Activated T-cell treated with anti-CD3 and anti-CD28 coated beads, Interleukin-2, amount 50 U/mL, for 4 hours (primary cell): Measurements from ENCODE around the gene AHRR. TPM values are rescaled to one million over a fixed set of nuclear protein-coding genes. Genes with fewer than 3 reads are reported as not detected.
"Not testable (repeated sequence)": the region's sequence is repeated elsewhere in the genome, so short reads cannot be mapped to it uniquely, and the experiment has no call there.

Experiments
- ATAC-seq, 2 donors: fragments of 200-7000 bp; cut with Tn5 transposase; one replicate each; pipeline ENCODE4 v1.10.0; 2021
- DNase-seq: peaks from one replicate; pipeline ENCODE4 v3.0.0-alpha.2; 2020
- H3K27me3 Mint-ChIP-seq: one replicate; pipeline ENCODE4 v1.8.0; 2021; ENCODE audit warnings: low read depth, mixed read lengths
- H3K36me3 Mint-ChIP-seq: one replicate; pipeline ENCODE4 v1.8.0; 2022; ENCODE audit warnings: mixed read lengths; ENCODE audit not compliant: insufficient read depth
- H3K4me1 Mint-ChIP-seq: one replicate; pipeline ENCODE4 v1.8.0; 2021; ENCODE audit warnings: low read depth, mixed read lengths
- H3K4me3 Mint-ChIP-seq: one replicate; pipeline ENCODE4 v1.8.0; 2021; ENCODE audit warnings: mild to moderate bottlenecking, moderate library complexity, mixed read lengths
- H3K9me3 Mint-ChIP-seq: one replicate; pipeline ENCODE4 v1.8.0; 2021; ENCODE audit warnings: mixed read lengths
- total RNA-seq, 3 donors: library from RNA; stranded (reverse); gene quantifications; one replicate each; pipeline ENCODE4 v1.2.1, GENCODE V29; 2021

Gene AHRR
- total RNA-seq, 3 donors from 2014 or later = 17.2 to 22.8 (median 22.2) TPM

- H3K4me1 Mint-ChIP-seq, DNase-seq, H3K4me3 Mint-ChIP-seq, H3K9me3 Mint-ChIP-seq, H3K27me3 Mint-ChIP-seq, H3K36me3 Mint-ChIP-seq, ATAC-seq: not testable (repeated sequence)
These were observed 165.1 kb downstream of the AHRR start for GRCh38 chr5:486597-486996.

Other genes with a start within 250 kb of the AHRR start
- under 1 TPM; 0.03 to 0.37 (median 0.05) TPM for gene PLEKHG4B, start 229.5 kb upstream of the AHRR start, total RNA-seq
- under 1 TPM in 1 of 3 donors, not detected in 2; 0.23 TPM for gene LRRC14B, start 130.2 kb upstream of the AHRR start, total RNA-seq
- gene CCDC127, start 103.6 kb upstream of the AHRR start, total RNA-seq = 1 to 10 TPM; 4.7 to 7.8 (median 5.7) TPM
- gene SDHA, start 103.4 kb upstream of the AHRR start, total RNA-seq = 100 to 1,000 TPM in 2 of 3 donors, 10 to 100 TPM in 1; 73.1 to 120 (median 104) TPM
- gene PDCD6, start 50.1 kb upstream of the AHRR start, total RNA-seq = 100 to 1,000 TPM in 2 of 3 donors, 10 to 100 TPM in 1; 98.9 to 107 (median 101) TPM
- 10 to 100 TPM; 62.7 to 78.3 (median 67.2) TPM for gene EXOC3, start 121.5 kb downstream of the AHRR start, total RNA-seq
- gene SLC9A3, start 202.7 kb downstream of the AHRR start, total RNA-seq = 1 to 10 TPM; 3.4 to 4.9 (median 3.5) TPM